SH-SY5Y (cell line): Measurements from ENCODE around the gene C11orf86.

Experiments used
- GATA2 ChIP-seq: IDR thresholded peaks from 2 replicates; pipeline ENCODE4 v1.6.1; 2011; ENCODE audit warnings: mild to moderate bottlenecking, low read depth, low read length
- GATA3 ChIP-seq: IDR thresholded peaks from 2 replicates; pipeline ENCODE4 v1.6.1; 2011; ENCODE audit warnings: low read depth, mild to moderate bottlenecking, low read length, moderate library complexity

DNA sequence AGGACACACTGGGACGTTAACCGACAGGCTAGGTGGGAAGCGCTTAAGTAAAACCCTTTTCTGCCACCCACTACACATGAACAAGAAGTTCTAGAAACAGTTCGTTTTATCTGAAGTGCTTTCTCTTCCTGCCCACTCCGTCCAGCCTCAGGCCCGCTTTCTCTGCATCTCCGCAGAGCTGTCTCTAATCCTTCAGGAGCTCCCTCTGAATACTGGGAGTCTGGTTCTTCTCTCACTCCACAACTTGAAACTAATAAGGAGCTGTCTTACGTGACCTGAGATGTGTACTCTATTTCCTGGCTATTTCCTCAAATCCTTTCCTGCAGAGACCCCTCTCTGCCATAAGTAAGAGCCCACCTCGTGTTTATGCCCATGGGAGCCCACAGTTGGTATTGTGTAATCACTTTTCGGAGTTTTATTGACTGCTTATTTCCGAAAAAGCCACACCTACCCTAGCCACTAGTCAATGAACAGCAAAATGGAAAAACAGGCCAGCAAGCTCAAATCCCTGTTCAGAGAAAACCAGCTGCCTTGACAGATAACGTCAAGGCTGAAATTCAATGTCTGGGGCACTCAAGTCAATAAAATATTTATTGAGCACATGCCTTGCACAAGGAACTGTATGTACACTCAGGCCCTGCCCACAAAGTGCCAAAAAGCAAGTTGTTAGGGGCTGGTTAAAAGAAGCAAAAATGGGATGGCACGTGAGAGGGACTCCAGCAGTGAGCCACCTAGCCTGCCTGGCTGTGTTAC lies 21.8 kb upstream of the C11orf86 start:
- TF ChIP-seq GATA2 = no peak
- TF ChIP-seq GATA3 = no peak
